ENCODE data around the gene HGFAC. TPM values are rescaled to one million over a fixed set of nuclear protein-coding genes. Genes with fewer than 3 reads are reported as not detected.
A peak's percentile ranks its signal among the peaks of the same experiment; 100 is the strongest.

The HGFAC gene
- total and polyA plus RNA-seq, 10 of the 15 experiments (the other 5 are each of a cell fraction or from before 2014, with no cell fraction given): 0.38 TPM; not detected in 9

- no peaks in the 10 kb centered on the region for H3K9me3 ChIP-seq (replicated peaks; ENCODE audit: control insufficient read depth, insufficient read depth, low read length)
- ChIA-PET POLR2A (no interaction called here), CTCF (no interaction called here), SMC1A (ENCODE audit: uncharacterized antibody, unreplicated experiment) (no interaction called here), RAD21 (ENCODE audit: unreplicated experiment) (no interaction called here)
- in situ Hi-C loops (cut with MboI): no loop called here
- H3K4me1 ChIP-seq (ENCODE audit: control insufficient read depth, insufficient read depth, low read length): no peaks in the 10 kb centered on the region; the same call in 1 of the 2 replicates
- no peaks in the 10 kb centered on the region for H3K36me3 ChIP-seq (ENCODE audit: control insufficient read depth in 2 of 2, insufficient read depth in 2 of 2, low read length in 1 of 2)
- H2AFZ ChIP-seq (ENCODE audit: control insufficient read depth, low read depth, low read length): no peak overlapping the region
- H3K4me2 ChIP-seq (ENCODE audit: control insufficient read depth, insufficient read depth): 0 out of 2 replicates have a peak overlapping the region, but pooled peaks have one; percentile 33
- intact Hi-C loops (cut with micrococcal nuclease; ENCODE audit: unreplicated experiment): no loop called here
- no peak for DNase-seq (ENCODE audit: low read depth, low spot score)
- ATAC-seq: peak; percentile 34
- H3K9ac ChIP-seq (ENCODE audit: control insufficient read depth, insufficient read depth, low read length): no peak overlapping the region
- no peaks in the 10 kb centered on the region for H4K20me1 ChIP-seq (ENCODE audit: control insufficient read depth, insufficient read depth)
- BruUV-seq (replicated peaks): no TSS peak
- no peak overlapping the region for H3K27ac ChIP-seq (ENCODE audit: control insufficient read depth, insufficient read depth)
- no peaks in the 10 kb centered on the region for H3K79me2 ChIP-seq (ENCODE audit: control insufficient read depth, insufficient read depth, low read length)
- FAIRE-seq: no peak
- H3K27me3 ChIP-seq (replicated peaks in 1 of 2; ENCODE audit: control insufficient read depth in 2 of 2, insufficient read depth in 2 of 2, low read length in 1 of 2): peaks cover 2 to 6% of the 10 kb centered on the region in 2 experiments; a peak in 3 of 4 replicates
- WGBS (ENCODE audit: insufficient coverage, insufficient replicate concordance, low lambda C conversion rate, missing lambda C conversion rate): 2% methylated on average over 33 of the region's 36 CpGs
- no peak overlapping the region for H3K4me3 ChIP-seq
- TF ChIP-seq NFYA (IDR thresholded peaks at IDR 0.05; ENCODE audit: borderline replicate concordance, low read depth, low read length): no peak
- TF ChIP-seq ESRRA (IDR thresholded peaks at IDR 0.05; ENCODE audit: low read length): no peak
- no peak for TF ChIP-seq MTA3 (IDR thresholded peaks at IDR 0.05; ENCODE audit: borderline replicate concordance, low read length)
- peak; percentile 42 for TF ChIP-seq GATAD2B (conservative IDR thresholded peaks at IDR 0.05; ENCODE audit: low read depth)
- peak; percentile 89 for TF ChIP-seq MEF2B (IDR thresholded peaks at IDR 0.05; ENCODE audit: partially characterized antibody, poor library complexity, severe bottlenecking)
- TF ChIP-seq SP1 (IDR thresholded peaks at IDR 0.05; ENCODE audit: low read depth, low read length): no peak
- TF ChIP-seq JUNB (IDR thresholded peaks at IDR 0.05): no peak
- TF ChIP-seq NR2F1 (conservative IDR thresholded peaks at IDR 0.05): 0 out of 2 replicates have a peak, but pooled peaks have one; percentile 11
- TF ChIP-seq FOXK2 (IDR thresholded peaks at IDR 0.05): no peak
- TF ChIP-seq, protein P1, sequence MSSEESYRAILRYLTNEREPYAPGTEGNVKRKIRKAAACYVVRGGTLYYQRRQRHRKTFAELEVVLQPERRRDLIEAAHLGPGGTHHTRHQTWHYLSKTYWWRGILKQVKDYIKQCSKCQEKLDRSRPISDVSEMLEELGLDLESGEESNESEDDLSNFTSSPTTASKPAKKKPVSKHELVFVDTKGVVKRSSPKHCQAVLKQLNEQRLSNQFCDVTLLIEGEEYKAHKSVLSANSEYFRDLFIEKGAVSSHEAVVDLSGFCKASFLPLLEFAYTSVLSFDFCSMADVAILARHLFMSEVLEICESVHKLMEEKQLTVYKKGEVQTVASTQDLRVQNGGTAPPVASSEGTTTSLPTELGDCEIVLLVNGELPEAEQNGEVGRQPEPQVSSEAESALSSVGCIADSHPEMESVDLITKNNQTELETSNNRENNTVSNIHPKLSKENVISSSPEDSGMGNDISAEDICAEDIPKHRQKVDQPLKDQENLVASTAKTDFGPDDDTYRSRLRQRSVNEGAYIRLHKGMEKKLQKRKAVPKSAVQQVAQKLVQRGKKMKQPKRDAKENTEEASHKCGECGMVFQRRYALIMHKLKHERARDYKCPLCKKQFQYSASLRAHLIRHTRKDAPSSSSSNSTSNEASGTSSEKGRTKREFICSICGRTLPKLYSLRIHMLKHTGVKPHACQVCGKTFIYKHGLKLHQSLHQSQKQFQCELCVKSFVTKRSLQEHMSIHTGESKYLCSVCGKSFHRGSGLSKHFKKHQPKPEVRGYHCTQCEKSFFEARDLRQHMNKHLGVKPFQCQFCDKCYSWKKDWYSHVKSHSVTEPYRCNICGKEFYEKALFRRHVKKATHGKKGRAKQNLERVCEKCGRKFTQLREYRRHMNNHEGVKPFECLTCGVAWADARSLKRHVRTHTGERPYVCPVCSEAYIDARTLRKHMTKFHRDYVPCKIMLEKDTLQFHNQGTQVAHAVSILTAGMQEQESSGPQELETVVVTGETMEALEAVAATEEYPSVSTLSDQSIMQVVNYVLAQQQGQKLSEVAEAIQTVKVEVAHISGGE (CRISPR knock-in tag; IDR thresholded peaks at IDR 0.05): no peak
- TF ChIP-seq RUNX3 (IDR thresholded peaks at IDR 0.05; ENCODE audit: low read length): peak; percentile 22; the same call in 1 of the 2 replicates
- TF ChIP-seq ZBTB40 (IDR thresholded peaks at IDR 0.05; ENCODE audit: borderline replicate concordance): peak; percentile 18; the same call in 1 of the 2 replicates
- no peak for TF ChIP-seq EP300 (IDR thresholded peaks at IDR 0.05; ENCODE audit: borderline replicate concordance in 1 of 2, control insufficient read depth in 1 of 2, low read depth in 2 of 2, low read length in 2 of 2)
- TF ChIP-seq RELB (IDR thresholded peaks at IDR 0.05; ENCODE audit: low read depth): no peak
- TF ChIP-seq YY1 (IDR thresholded peaks at IDR 0.05; ENCODE audit: low read depth, low read length): no peak
Measured at GRCh38 chr4:3485011-3485791, 43.4 kb downstream of the HGFAC start.

All from GM12878 (cell line).